Choroid plexus epithelial cell (primary cell): ENCODE measurements around the gene RBFOX1.

Source experiments
- DNase-seq: peaks from one replicate; pipeline ENCODE4 v3.0.0-alpha.2; 2010; ENCODE audit warnings: low read depth
- H3K4me3 ChIP-seq: 2 replicates; pipeline ENCODE4 v1.5.1; 2011; ENCODE audit warnings: low read depth, mild to moderate bottlenecking, control low read depth, low read length, moderate library complexity
- TF ChIP-seq, protein P1 (sequence below): conservative IDR thresholded peaks from 2 replicates; pipeline ENCODE4 v1.5.1; 2011; ENCODE audit warnings: low read depth, mild to moderate bottlenecking, control low read depth, inconsistent platforms, low read length, moderate library complexity

The RBFOX1 gene

DNA sequence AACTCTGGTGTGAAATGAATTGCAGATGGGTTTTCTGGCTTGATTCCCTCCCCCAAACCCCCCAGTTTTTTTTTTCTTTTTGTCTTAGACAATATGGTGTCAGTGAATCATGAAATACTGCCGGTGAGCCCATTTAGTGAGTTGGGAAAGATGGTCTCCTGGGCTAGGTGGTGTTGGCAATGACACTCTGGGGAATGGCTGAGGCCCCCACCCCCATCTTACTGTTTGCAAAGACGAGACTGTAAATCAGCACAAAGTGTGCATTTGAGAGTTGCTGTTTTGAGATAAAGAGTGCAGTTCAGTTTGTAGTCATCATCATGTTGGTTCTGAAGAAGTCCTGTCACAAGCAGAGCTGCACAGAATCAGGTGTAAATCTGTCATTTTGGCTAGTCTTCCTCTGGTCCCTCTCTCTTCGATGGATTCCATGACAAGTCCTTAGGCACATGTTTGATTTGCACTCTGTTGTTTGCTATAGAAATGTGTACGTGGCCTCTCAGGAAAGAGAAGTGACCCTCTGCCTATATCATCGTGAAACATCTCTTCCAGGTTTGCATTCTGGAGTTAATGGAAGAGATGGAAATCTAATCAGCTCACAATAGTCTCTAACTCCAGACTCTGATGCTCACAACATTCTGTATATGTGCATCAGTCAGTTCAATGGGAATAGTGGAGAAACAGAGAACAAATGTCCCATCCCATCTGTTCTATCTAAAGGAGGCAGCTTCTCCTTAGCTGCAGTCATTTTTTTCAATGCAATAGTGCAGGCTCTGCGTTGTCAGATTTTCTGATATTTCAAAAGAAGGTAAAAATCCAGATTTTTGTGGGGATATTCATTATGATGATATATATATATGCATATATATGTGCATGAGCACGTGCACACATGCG is 34.6 kb downstream of the RBFOX1 start:
- no peak for DNase-seq
- H3K4me3 ChIP-seq: no peak overlapping the region
- TF ChIP-seq, protein P1, sequence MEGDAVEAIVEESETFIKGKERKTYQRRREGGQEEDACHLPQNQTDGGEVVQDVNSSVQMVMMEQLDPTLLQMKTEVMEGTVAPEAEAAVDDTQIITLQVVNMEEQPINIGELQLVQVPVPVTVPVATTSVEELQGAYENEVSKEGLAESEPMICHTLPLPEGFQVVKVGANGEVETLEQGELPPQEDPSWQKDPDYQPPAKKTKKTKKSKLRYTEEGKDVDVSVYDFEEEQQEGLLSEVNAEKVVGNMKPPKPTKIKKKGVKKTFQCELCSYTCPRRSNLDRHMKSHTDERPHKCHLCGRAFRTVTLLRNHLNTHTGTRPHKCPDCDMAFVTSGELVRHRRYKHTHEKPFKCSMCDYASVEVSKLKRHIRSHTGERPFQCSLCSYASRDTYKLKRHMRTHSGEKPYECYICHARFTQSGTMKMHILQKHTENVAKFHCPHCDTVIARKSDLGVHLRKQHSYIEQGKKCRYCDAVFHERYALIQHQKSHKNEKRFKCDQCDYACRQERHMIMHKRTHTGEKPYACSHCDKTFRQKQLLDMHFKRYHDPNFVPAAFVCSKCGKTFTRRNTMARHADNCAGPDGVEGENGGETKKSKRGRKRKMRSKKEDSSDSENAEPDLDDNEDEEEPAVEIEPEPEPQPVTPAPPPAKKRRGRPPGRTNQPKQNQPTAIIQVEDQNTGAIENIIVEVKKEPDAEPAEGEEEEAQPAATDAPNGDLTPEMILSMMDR: no peak

DNA sequence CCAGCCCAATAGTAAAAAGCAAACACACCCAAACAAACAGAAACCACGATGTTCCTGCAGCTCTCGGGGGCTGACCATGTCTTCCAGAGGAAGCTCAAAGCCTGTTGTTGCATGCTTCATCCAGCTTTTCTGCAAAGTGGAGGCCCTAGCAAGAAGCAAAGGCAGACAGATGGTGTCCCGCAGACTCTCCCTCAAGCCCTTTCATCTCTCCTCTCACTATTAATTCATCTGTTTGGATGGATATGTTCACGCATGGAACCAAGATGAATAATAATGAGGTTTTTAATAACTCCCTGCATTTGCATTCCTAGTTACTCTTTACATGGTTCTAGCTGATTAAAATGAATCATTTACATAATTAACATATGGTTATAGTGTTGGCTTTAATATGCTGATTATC is 36.6 kb downstream of the RBFOX1 start:
- H3K4me3 ChIP-seq: no peak overlapping the region
- TF ChIP-seq, protein P1: no peak
- DNase-seq: no peak

DNA sequence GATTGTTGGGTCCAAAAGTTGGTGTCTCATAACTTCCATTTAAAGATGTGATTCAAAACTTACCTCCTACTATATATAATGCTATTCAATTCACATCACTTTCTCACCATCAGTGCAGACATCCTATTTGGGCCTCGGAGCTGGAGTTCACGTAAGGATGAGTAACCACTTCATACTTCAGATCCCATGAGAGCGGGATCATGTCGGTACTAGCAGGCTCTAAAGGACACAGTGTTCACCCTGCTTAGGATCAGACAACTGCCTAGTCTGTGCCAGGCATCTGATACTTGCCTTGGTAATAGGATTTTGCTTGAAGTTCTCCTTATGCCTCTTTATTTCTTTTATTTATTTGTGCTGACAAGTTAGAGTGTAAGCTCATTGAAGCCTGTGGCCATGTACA is 39.5 kb downstream of the RBFOX1 start:
- no peak for DNase-seq
- TF ChIP-seq, protein P1: no peak
- H3K4me3 ChIP-seq: no peak overlapping the region

DNA sequence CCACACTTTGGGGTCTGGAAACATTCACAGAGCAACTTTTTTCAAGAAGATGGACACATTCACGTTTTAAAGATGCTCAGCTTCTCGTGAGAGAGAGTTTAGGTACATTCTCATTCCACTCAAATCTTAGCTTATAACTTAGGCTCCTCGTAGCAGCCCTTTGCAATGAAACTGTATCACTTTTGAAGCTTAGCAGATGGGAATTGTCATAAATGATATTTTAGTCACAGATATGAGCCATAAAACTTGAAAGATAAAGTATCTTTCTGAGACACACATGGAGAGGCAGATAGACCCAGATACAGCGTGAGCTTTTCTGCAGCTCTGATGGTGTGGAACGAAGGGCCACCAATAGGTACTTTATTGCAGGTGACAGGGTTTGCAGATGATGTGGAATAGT is 41.1 kb downstream of the RBFOX1 start:
- TF ChIP-seq, protein P1: no peak
- no peak overlapping the region for H3K4me3 ChIP-seq
- DNase-seq: no peak

DNA sequence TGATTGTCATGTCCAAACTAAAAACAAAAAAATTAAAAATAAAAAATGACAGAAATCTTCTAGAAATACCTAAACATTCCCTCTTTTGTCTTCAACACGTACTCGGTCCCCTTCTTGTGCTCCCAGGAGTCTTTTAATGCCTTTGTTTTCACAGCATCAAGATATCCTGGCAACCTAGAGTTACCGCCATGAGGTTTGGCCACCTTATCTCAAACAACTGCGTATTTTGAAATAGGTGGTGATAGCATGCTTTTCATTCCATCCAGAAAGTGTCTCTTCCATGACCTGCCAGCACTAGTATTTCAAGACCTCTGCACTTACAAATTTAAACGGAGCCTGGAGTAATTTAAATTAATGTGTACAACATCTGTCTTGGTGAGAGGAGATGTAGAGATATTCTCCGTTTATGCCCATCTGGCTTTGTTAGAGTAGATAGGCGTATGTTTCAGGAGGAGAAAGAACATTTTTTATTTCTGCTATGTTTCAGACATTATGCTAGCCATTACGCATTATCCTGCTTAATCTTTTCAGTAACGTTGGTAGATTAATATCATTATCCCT is 42.0 kb downstream of the RBFOX1 start:
- H3K4me3 ChIP-seq: no peak overlapping the region
- TF ChIP-seq, protein P1: no peak
- no peak for DNase-seq

DNA sequence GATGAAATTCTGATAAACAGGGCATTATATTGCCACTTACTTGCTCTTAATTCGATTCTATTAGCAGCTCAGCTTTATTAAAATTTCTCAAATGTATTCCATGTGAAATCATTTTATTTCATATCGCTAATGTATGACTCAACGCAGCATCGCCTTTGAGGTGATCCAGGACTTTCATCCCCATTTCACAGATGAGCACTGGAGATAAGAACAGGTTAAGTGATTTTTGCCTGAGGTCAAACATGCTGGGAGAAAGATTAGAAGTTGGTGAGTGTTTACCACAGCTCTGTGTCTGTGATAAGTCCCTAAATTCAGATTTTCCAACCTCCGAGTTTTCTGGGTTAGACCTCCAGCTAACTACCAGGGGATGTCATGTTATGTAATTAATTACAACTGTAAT is 43.6 kb downstream of the RBFOX1 start:
- TF ChIP-seq, protein P1: no peak
- no peak overlapping the region for H3K4me3 ChIP-seq
- DNase-seq: no peak

DNA sequence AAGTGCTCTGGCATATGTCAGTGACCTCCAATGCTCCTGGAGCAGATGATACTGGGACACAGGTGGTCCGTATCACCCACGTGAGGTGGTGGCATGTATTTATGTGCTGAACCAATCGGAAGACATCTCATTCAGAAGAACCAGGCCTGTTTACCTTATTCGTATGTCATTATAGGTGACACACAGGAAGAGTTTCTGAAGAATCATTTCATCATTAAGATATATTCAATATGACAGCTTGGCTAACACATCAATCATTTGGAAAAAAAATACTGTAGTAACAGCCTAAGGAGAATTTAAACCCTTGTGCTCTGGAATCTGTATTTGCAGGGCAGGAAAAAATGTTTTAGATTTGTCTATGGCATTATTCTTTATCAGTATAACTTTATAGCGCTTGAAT is 44.6 kb downstream of the RBFOX1 start:
- TF ChIP-seq, protein P1: no peak
- DNase-seq: no peak
- H3K4me3 ChIP-seq: no peak overlapping the region
